Naive thymus-derived CD4-positive, alpha-beta T cell (primary cell): Measurements from ENCODE around the gene DPF1. TPM values are rescaled to one million over a fixed set of nuclear protein-coding genes. Genes with fewer than 3 reads are reported as not detected.

ENCODE experiments used
- ATAC-seq: fragments of 150-1000 bp; cut with Tn5 transposase; 2 replicates; pipeline ENCODE4 v1.10.0; 2021; ENCODE audit warnings: mild to moderate bottlenecking, moderate library complexity
- CTCF ChIA-PET: fragments of 350-600 bp; sonication (Branson Sonifier 250); formaldehyde crosslinking; loops from one replicate; lab custom pipeline; 2021; ENCODE audit warnings: antibody characterized with exemption; lab: Charles Lee
- POLR2A ChIA-PET: fragments of 350-600 bp; sonication (Branson Sonifier 250); formaldehyde crosslinking; loops from one replicate; lab custom pipeline; 2021; ENCODE audit warnings: antibody characterized with exemption, inconsistent platforms; lab: Charles Lee
- DNase-seq, 9 donors: peaks; one replicate each; pipeline versions ENCODE4 v3.0.0 to v3.0.0-alpha.2; 2020 to 2022; ENCODE audit warnings: mixed read lengths in 1 of 9
- H3K27ac ChIP-seq: one replicate; pipeline ENCODE4 v1.7.0; 2013; ENCODE audit warnings: mild to moderate bottlenecking, low read depth, low read length, moderate library complexity
- H3K27me3 ChIP-seq, 2 donors: one replicate each; pipeline ENCODE4 v1.7.0; 2013; ENCODE audit warnings: low read length in 2 of 2, mild to moderate bottlenecking in 2 of 2, moderate library complexity in 2 of 2; ENCODE audit not compliant: control insufficient read depth in 2 of 2, insufficient read depth in 2 of 2
- H3K36me3 ChIP-seq, 3 experiments: 1 replicate in 2 of 3; 2 replicates in 1 of 3; pipeline ENCODE4 v1.7.0; 2013; ENCODE audit warnings: low read length in 3 of 3, mild to moderate bottlenecking in 3 of 3, moderate library complexity in 1 of 3; ENCODE audit not compliant: insufficient read depth in 3 of 3, control insufficient read depth in 2 of 3
- H3K4me1 ChIP-seq, 2 donors: one replicate each; pipeline ENCODE4 v1.7.0; 2013; ENCODE audit warnings: low read length in 2 of 2, mild to moderate bottlenecking in 2 of 2, moderate library complexity in 1 of 2; ENCODE audit not compliant: control insufficient read depth in 2 of 2, insufficient read depth in 2 of 2
- H3K4me3 ChIP-seq: 2 replicates; pipeline ENCODE4 v1.7.0; 2013; ENCODE audit warnings: mild to moderate bottlenecking, low read length
- H3K9me3 ChIP-seq, 3 experiments: 1 replicate in 2 of 3; 2 replicates in 1 of 3; pipeline ENCODE4 v1.7.0; 2013; ENCODE audit warnings: low read length in 3 of 3; ENCODE audit not compliant: control insufficient read depth in 2 of 3
- H3K27ac Mint-ChIP-seq, 9 donors: one replicate each; pipeline ENCODE4 v1.8.0; 2020 to 2022; ENCODE audit warnings: mixed read lengths in 9 of 9, mild to moderate bottlenecking in 8 of 9, moderate library complexity in 5 of 9, inconsistent platforms in 2 of 9
- H3K27me3 Mint-ChIP-seq, 5 donors: one replicate each; pipeline ENCODE4 v1.8.0; 2021 to 2022; ENCODE audit warnings: mixed read lengths in 5 of 5, mild to moderate bottlenecking in 1 of 5
- H3K36me3 Mint-ChIP-seq, 5 donors: one replicate each; pipeline ENCODE4 v1.8.0; 2020 to 2022; ENCODE audit warnings: mixed read lengths in 5 of 5, mild to moderate bottlenecking in 3 of 5, inconsistent platforms in 1 of 5
- H3K4me1 Mint-ChIP-seq, 7 donors: one replicate each; pipeline ENCODE4 v1.8.0; 2020 to 2022; ENCODE audit warnings: mixed read lengths in 7 of 7, mild to moderate bottlenecking in 3 of 7, inconsistent platforms in 1 of 7
- H3K4me3 Mint-ChIP-seq, 10 donors: one replicate each; pipeline ENCODE4 v1.8.0; 2020 to 2022; ENCODE audit warnings: mild to moderate bottlenecking in 10 of 10, mixed read lengths in 10 of 10, moderate library complexity in 6 of 10, inconsistent platforms in 2 of 10
- H3K9me3 Mint-ChIP-seq, 11 donors: one replicate each; pipeline ENCODE4 v1.8.0; 2020 to 2022; ENCODE audit warnings: mixed read lengths in 11 of 11, mild to moderate bottlenecking in 4 of 11, inconsistent platforms in 1 of 11, moderate library complexity in 1 of 11
- intact Hi-C, 2 donors: fragments of 100-400 bp; cut with micrococcal nuclease; formaldehyde crosslinking; loops; one replicate each; pipeline ENCODE4 v1.15.1; 2023
- polyA plus RNA-seq, 2 donors: library from polyadenylated mRNA; unstranded; fragments of 300-500 nt; fragmentation: Illumina TruSeq; gene quantifications; one replicate each; pipeline ENCODE4 v1.2.3, GENCODE V29; 2021
- total RNA-seq, 6 experiments: library from RNA in 5 of 6; stranded (reverse) in 5 of 6; gene quantifications; 1 replicate in 5 of 6; 2 replicates in 1 of 6; pipeline ENCODE4 v1.2.3 and lab custom pipeline; 2021 to 2026

The DPF1 gene
- total and polyA plus RNA-seq, 7 experiments from 2014 or later: 0.46 to 0.51 TPM; not detected in 5

GRCh38 chr19:38216785-38217641, 7.0 kb downstream of the DPF1 start:
- no peak overlapping the region for H3K27ac ChIP-seq
- H3K36me3 ChIP-seq: no peaks in the 10 kb centered on the region
- H3K27me3 ChIP-seq: peaks cover 0 to 12% of the 10 kb centered on the region in 2 donors
- DNase-seq (no peak), ATAC-seq (no peak)
- Mint-ChIP-seq H3K36me3 (peaks cover 0 to 4% (median 0%) of the 10 kb centered on the region in 5 donors), H3K4me3 (no peak overlapping the region), H3K9me3 (peaks cover 0 to 5% (median 0%) of the 10 kb centered on the region in 11 donors), H3K27ac (no peak overlapping the region), H3K4me1 (peaks cover 7 to 14% (median 10%) of the 10 kb centered on the region in 7 donors), H3K27me3 (peaks cover 42 to 65% (median 49%) of the 10 kb centered on the region in 5 donors)
- H3K4me1 ChIP-seq: peaks cover 0 to 8% of the 10 kb centered on the region in 2 donors
- POLR2A ChIA-PET: no interaction called here
- CTCF ChIA-PET: no interaction called here
- intact Hi-C loops: no loop called here
- no peak overlapping the region for H3K4me3 ChIP-seq
- H3K9me3 ChIP-seq: no peaks in the 10 kb centered on the region

- Histone ChIP-seq H3K4me3 (no peak overlapping the region), H3K36me3 (no peaks in the 10 kb centered on the region), H3K27ac (no peak overlapping the region), H3K27me3 (peaks cover 0 to 18% of the 10 kb centered on the region in 2 donors), H3K4me1 (peaks cover 0 to 8% of the 10 kb centered on the region in 2 donors), H3K9me3 (no peaks in the 10 kb centered on the region)
- POLR2A ChIA-PET: no interaction called here
- Mint-ChIP-seq H3K9me3 (peaks cover 0 to 7% (median 0%) of the 10 kb centered on the region in 11 donors), H3K4me1 (peaks cover 13 to 27% (median 22%) of the 10 kb centered on the region in 7 donors), H3K27me3 (peaks cover 36 to 65% (median 47%) of the 10 kb centered on the region in 5 donors), H3K4me3 (peak overlapping the region in 5 of 10 donors; percentile 23 to 68 (median 38)), H3K27ac (peak overlapping the region in 7 of 9 donors; percentile 15 to 88 (median 24)), H3K36me3 (peaks cover 0 to 8% (median 7%) of the 10 kb centered on the region in 5 donors)
- intact Hi-C loops: no loop called here
- CTCF ChIA-PET: interaction anchor here (0.6 kb wide), 1 partner anchor 224 kb away, joined by 3 read pairs; no protein-coding TSS in a partner anchor
- ATAC-seq (peak; percentile 86), DNase-seq (peak in 5 of 9 donors; percentile 12 to 64 (median 34))
Observed at GRCh38 chr19:38213911-38214625, 10.0 kb downstream of the DPF1 start.

GRCh38 chr19:38213469-38213868, 10.6 kb downstream of the DPF1 start:
- H3K27ac Mint-ChIP-seq: peak overlapping the region in 1 of 9 donors; percentile 42

GRCh38 chr19:38211766-38212165, 12.3 kb downstream of the DPF1 start:
- Mint-ChIP-seq H3K36me3 (peaks cover 6 to 18% (median 7%) of the 10 kb centered on the region in 5 donors), H3K4me3 (peak overlapping the region in 1 of 10 donors; percentile 39), H3K4me1 (peaks cover 13 to 27% (median 22%) of the 10 kb centered on the region in 7 donors), H3K9me3 (peaks cover 0 to 6% (median 0%) of the 10 kb centered on the region in 11 donors), H3K27me3 (peaks cover 32 to 63% (median 52%) of the 10 kb centered on the region in 5 donors), H3K27ac (no peak overlapping the region)
- intact Hi-C loops: no loop called here
- CTCF ChIA-PET: no interaction called here
- DNase-seq (no peak), ATAC-seq (no peak)
- H3K36me3 ChIP-seq: no peaks in the 10 kb centered on the region
- peaks cover 0 to 18% of the 10 kb centered on the region in 2 donors for H3K27me3 ChIP-seq
- no peaks in the 10 kb centered on the region for H3K9me3 ChIP-seq
- H3K27ac ChIP-seq: no peak overlapping the region
- POLR2A ChIA-PET: no interaction called here
- peaks cover 0 to 8% of the 10 kb centered on the region in 2 donors for H3K4me1 ChIP-seq
- no peak overlapping the region for H3K4me3 ChIP-seq

More at GRCh38 chr19:38213469-38213868, 10.6 kb downstream of the DPF1 start:
- ChIA-PET CTCF (no interaction called here), POLR2A (no interaction called here)
- no peaks in the 10 kb centered on the region for H3K36me3 ChIP-seq
- H3K4me1 Mint-ChIP-seq: peaks cover 13 to 27% (median 22%) of the 10 kb centered on the region in 7 donors
- no peak overlapping the region for H3K27ac ChIP-seq
- peaks cover 0 to 8% of the 10 kb centered on the region in 2 donors for H3K4me1 ChIP-seq
- H3K4me3 ChIP-seq: no peak overlapping the region
- ATAC-seq (no peak), DNase-seq (no peak)
- H3K4me3 Mint-ChIP-seq: peak overlapping the region in 1 of 10 donors; percentile 16
- H3K27me3 ChIP-seq: peaks cover 0 to 18% of the 10 kb centered on the region in 2 donors
- peaks cover 0 to 6% (median 0%) of the 10 kb centered on the region in 11 donors for H3K9me3 Mint-ChIP-seq
- H3K27me3 Mint-ChIP-seq: peaks cover 30 to 62% (median 50%) of the 10 kb centered on the region in 5 donors
- intact Hi-C loops: no loop called here
- no peaks in the 10 kb centered on the region for H3K9me3 ChIP-seq
- peaks cover under 1 to 7% (median 7%) of the 10 kb centered on the region in 5 donors for H3K36me3 Mint-ChIP-seq

- Mint-ChIP-seq H3K4me1 (peaks cover 13 to 27% (median 22%) of the 10 kb centered on the region in 7 donors), H3K4me3 (peak overlapping the region in 9 of 10 donors; percentile 5 to 63 (median 39)), H3K27ac (no peak overlapping the region), H3K36me3 (peaks cover 6 to 18% (median 7%) of the 10 kb centered on the region in 5 donors), H3K27me3 (peaks cover 32 to 63% (median 52%) of the 10 kb centered on the region in 5 donors), H3K9me3 (peaks cover 0 to 6% (median 0%) of the 10 kb centered on the region in 11 donors)
- Histone ChIP-seq H3K36me3 (peaks cover 0 to 5% (median 0%) of the 10 kb centered on the region in 3 experiments), H3K27me3 (peaks cover 0 to 13% of the 10 kb centered on the region in 2 donors), H3K4me3 (no peak overlapping the region), H3K27ac (no peak overlapping the region), H3K4me1 (peaks cover 0 to 8% of the 10 kb centered on the region in 2 donors), H3K9me3 (no peaks in the 10 kb centered on the region)
- ATAC-seq (no peak), DNase-seq (no peak)
- POLR2A ChIA-PET: no interaction called here
- CTCF ChIA-PET: interaction anchor here (1.0 kb wide), 1 partner anchor 19 kb away, joined by 4 read pairs; no protein-coding TSS in a partner anchor
- intact Hi-C loops: no loop called here
Observed at GRCh38 chr19:38211151-38211591, 12.9 kb downstream of the DPF1 start.

GRCh38 chr19:38210458-38210987, 13.5 kb downstream of the DPF1 start:
- CTCF ChIA-PET: interaction anchor here (1.0 kb wide), 1 partner anchor 20 kb away, joined by 4 read pairs; no protein-coding TSS in a partner anchor
- Histone ChIP-seq H3K9me3 (no peaks in the 10 kb centered on the region), H3K27me3 (peaks cover 0 to 13% of the 10 kb centered on the region in 2 donors), H3K4me1 (peaks cover 0 to 8% of the 10 kb centered on the region in 2 donors), H3K36me3 (peaks cover 0 to 11% (median 0%) of the 10 kb centered on the region in 3 experiments), H3K4me3 (no peak overlapping the region), H3K27ac (no peak overlapping the region)
- Mint-ChIP-seq H3K4me3 (peak overlapping the region in 9 of 10 donors; percentile 5 to 64 (median 40)), H3K27me3 (peaks cover 32 to 56% (median 49%) of the 10 kb centered on the region in 5 donors), H3K36me3 (peaks cover 6 to 18% (median 7%) of the 10 kb centered on the region in 5 donors), H3K9me3 (peaks cover 0 to 6% (median 0%) of the 10 kb centered on the region in 11 donors), H3K4me1 (peaks cover 13 to 27% (median 22%) of the 10 kb centered on the region in 7 donors), H3K27ac (peak overlapping the region in 1 of 9 donors; percentile 10)
- POLR2A ChIA-PET: no interaction called here
- intact Hi-C loops: no loop called here
- DNase-seq: no peak
- ATAC-seq: no peak
